Spleen (tissue), 7 donors: Measurements from ENCODE around the gene ST6GAL1.

Experiments used
- POLR2A ChIP-seq, 3 donors: fragments of 450-650 bp; IDR thresholded peaks; one replicate each; pipeline ENCODE4 v1.5.1; 2017; ENCODE audit warnings: antibody characterized with exemption in 3 of 3, mild to moderate bottlenecking in 1 of 3
- TF ChIP-seq, protein P1 (sequence below), 11 experiments: fragments of 200-600 bp in 7 of 11; fragments of 450-650 bp in 4 of 11; sonication (generic) in 4 of 11; IDR thresholded peaks in 8 of 11; conservative IDR thresholded peaks in 3 of 11; 1 replicate in 7 of 11; 2 replicates in 4 of 11; pipeline versions ENCODE4 v1.4.0 to v1.8.0; 2016 to 2021; ENCODE audit warnings: antibody characterized with exemption in 11 of 11, inconsistent platforms in 4 of 11, mild to moderate bottlenecking in 1 of 11
- donor health status: DM: no; HTN: no; CAD: no; lungs with moderate emphysema.
- donor health status: DM: no; HTN: no; CAD: no.
- donor health status: DM: no; HTN: no; CAD: no.

DNA sequence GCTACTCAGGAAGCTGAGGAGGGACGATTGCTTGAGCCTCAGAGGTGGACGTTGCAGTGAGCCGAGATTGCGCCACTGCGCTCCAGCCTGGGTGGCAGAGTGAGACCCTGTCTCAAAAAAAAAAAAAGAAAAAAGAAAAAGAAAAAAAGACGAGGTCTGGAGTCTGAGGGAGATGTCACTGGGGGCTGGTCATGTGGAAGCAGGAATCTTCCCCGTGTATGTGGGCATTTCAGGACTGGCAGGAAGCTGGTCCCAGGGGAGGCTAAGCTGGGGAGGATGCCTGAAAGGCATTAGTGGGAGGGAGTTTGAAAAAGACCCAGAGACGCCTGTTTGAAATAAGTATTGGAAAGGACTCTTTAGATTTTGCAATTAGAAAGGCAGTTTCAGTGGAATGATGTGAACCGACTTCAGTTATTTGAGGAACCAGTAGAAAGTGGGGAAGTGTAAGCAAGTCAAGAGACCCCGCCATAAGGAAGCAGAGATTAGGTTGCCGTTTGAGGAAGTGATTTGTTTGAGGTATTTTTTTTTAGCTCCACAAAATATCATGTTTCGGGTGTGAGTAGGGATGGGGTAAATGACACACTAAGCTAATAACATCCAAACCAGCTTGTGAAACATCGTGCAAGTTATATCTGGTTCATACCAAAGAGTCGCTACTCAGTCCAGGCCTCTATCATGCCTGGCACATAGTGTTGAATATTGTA, 55.5 kb downstream of the ST6GAL1 start:
- TF ChIP-seq POLR2A (IDR thresholded peaks at IDR 0.05), result no peak
- TF ChIP-seq, protein P1, sequence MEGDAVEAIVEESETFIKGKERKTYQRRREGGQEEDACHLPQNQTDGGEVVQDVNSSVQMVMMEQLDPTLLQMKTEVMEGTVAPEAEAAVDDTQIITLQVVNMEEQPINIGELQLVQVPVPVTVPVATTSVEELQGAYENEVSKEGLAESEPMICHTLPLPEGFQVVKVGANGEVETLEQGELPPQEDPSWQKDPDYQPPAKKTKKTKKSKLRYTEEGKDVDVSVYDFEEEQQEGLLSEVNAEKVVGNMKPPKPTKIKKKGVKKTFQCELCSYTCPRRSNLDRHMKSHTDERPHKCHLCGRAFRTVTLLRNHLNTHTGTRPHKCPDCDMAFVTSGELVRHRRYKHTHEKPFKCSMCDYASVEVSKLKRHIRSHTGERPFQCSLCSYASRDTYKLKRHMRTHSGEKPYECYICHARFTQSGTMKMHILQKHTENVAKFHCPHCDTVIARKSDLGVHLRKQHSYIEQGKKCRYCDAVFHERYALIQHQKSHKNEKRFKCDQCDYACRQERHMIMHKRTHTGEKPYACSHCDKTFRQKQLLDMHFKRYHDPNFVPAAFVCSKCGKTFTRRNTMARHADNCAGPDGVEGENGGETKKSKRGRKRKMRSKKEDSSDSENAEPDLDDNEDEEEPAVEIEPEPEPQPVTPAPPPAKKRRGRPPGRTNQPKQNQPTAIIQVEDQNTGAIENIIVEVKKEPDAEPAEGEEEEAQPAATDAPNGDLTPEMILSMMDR (IDR thresholded peaks at IDR 0.05 in 8 of 11, conservative IDR thresholded peaks at IDR 0.05 in 3 of 11), result no peak
